ENCODE results near the gene ATP11A. TPM values are rescaled to one million over a fixed set of nuclear protein-coding genes. Genes with fewer than 3 reads are reported as not detected.

ATP11A gene
- total and polyA plus RNA-seq, 9 donors, result 6.6 to 72.7 (median 34.9) TPM

GRCh38 chr13:112874751-112875300 lies 185.0 kb downstream of the ATP11A start:
- Histone ChIP-seq H3K4me1 (ENCODE audit: insufficient read depth) (no peaks in the 10 kb centered on the region), H3K27ac (no peak overlapping the region), H3K4me3 (no peak overlapping the region), H3K27me3 (no peaks in the 10 kb centered on the region), H3K9me3 (no peaks in the 10 kb centered on the region), H3K36me3 (no peaks in the 10 kb centered on the region)
- intact Hi-C loops (cut with DNase I), result loop anchor here in 3 of 4 donors (2.0 to 10.0 kb wide), 4 partner anchors 188 to 238 kb away; no protein-coding TSS in a partner anchor
- peak in 1 of 5 donors; percentile 20 for DNase-seq
- 75 to 81% (median 75%) methylated on average over 19 of the region's 19 CpGs for WGBS, 3 donors
- TF ChIP-seq EP300 (IDR thresholded peaks at IDR 0.05) (no peak), CTCF (IDR thresholded peaks at IDR 0.05) (no peak), POLR2A (IDR thresholded peaks at IDR 0.05) (no peak)

GRCh38 chr13:112875627-112876026 lies 185.8 kb downstream of the ATP11A start:
- no peak overlapping the region for H3K27ac ChIP-seq

GRCh38 chr13:112876305-112877000 lies 186.6 kb downstream of the ATP11A start:
- DNase-seq, result peak in 1 of 5 donors; percentile 23
- Histone ChIP-seq H3K27ac (no peak overlapping the region), H3K36me3 (no peaks in the 10 kb centered on the region), H3K4me1 (ENCODE audit: insufficient read depth) (no peaks in the 10 kb centered on the region), H3K9me3 (no peaks in the 10 kb centered on the region), H3K4me3 (no peak overlapping the region), H3K27me3 (no peaks in the 10 kb centered on the region)
- WGBS, 3 donors, result 81 to 83% (median 83%) methylated on average over 15 of the region's 15 CpGs
- no peak for TF ChIP-seq CTCF (IDR thresholded peaks at IDR 0.05)
- TF ChIP-seq POLR2A (IDR thresholded peaks at IDR 0.05), result no peak
- intact Hi-C loops (cut with DNase I), result loop anchor here in 2 of 4 donors (5.0 to 10.0 kb wide), 3 partner anchors 189 to 239 kb away; no protein-coding TSS in a partner anchor

More at GRCh38 chr13:112875627-112876026, 185.8 kb downstream of the ATP11A start:
- intact Hi-C loops (cut with DNase I), result loop anchor here in 3 of 4 donors (2.0 to 10.0 kb wide), 4 partner anchors 188 to 238 kb away; no protein-coding TSS in a partner anchor
- TF ChIP-seq CTCF (IDR thresholded peaks at IDR 0.05) (no peak), EP300 (IDR thresholded peaks at IDR 0.05) (no peak), POLR2A (IDR thresholded peaks at IDR 0.05) (no peak)
- Histone ChIP-seq H3K4me3 (no peak overlapping the region), H3K9me3 (no peaks in the 10 kb centered on the region), H3K27me3 (no peaks in the 10 kb centered on the region), H3K36me3 (no peaks in the 10 kb centered on the region), H3K4me1 (ENCODE audit: insufficient read depth) (no peaks in the 10 kb centered on the region)
- peak in 1 of 5 donors; percentile 29 for DNase-seq
- WGBS, 3 donors, result 92 to 93% (median 93%) methylated on average over 15 of the region's 15 CpGs

- intact Hi-C loops (cut with DNase I), result loop anchor here in 2 of 4 donors (5.0 to 10.0 kb wide), 3 partner anchors 190 to 240 kb away; no protein-coding TSS in a partner anchor
- WGBS, 3 donors, result 86 to 97% (median 89%) methylated on average over 11 to 12 of the region's 12 CpGs
- Histone ChIP-seq H3K4me3 (no peak overlapping the region), H3K27me3 (no peaks in the 10 kb centered on the region), H3K27ac (no peak overlapping the region), H3K4me1 (ENCODE audit: insufficient read depth) (no peaks in the 10 kb centered on the region), H3K9me3 (no peaks in the 10 kb centered on the region), H3K36me3 (no peaks in the 10 kb centered on the region)
- no peak for DNase-seq
- TF ChIP-seq POLR2A (IDR thresholded peaks at IDR 0.05), result no peak
- TF ChIP-seq EP300 (IDR thresholded peaks at IDR 0.05), result no peak
- no peak for TF ChIP-seq CTCF (IDR thresholded peaks at IDR 0.05)
Measured at GRCh38 chr13:112877066-112877465, 187.2 kb downstream of the ATP11A start.
